GM19328 (cell line): ENCODE measurements around the gene UFSP2.

ENCODE experiments used
- ATAC-seq: cut with Tn5 transposase; IDR thresholded peaks from one replicate; pipeline ENCODE4 v1.9.1; 2021; ENCODE audit warnings: mild to moderate bottlenecking, moderate library complexity; ENCODE audit not compliant: unreplicated experiment

Gene UFSP2, protein sequence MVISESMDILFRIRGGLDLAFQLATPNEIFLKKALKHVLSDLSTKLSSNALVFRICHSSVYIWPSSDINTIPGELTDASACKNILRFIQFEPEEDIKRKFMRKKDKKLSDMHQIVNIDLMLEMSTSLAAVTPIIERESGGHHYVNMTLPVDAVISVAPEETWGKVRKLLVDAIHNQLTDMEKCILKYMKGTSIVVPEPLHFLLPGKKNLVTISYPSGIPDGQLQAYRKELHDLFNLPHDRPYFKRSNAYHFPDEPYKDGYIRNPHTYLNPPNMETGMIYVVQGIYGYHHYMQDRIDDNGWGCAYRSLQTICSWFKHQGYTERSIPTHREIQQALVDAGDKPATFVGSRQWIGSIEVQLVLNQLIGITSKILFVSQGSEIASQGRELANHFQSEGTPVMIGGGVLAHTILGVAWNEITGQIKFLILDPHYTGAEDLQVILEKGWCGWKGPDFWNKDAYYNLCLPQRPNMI

DNA sequence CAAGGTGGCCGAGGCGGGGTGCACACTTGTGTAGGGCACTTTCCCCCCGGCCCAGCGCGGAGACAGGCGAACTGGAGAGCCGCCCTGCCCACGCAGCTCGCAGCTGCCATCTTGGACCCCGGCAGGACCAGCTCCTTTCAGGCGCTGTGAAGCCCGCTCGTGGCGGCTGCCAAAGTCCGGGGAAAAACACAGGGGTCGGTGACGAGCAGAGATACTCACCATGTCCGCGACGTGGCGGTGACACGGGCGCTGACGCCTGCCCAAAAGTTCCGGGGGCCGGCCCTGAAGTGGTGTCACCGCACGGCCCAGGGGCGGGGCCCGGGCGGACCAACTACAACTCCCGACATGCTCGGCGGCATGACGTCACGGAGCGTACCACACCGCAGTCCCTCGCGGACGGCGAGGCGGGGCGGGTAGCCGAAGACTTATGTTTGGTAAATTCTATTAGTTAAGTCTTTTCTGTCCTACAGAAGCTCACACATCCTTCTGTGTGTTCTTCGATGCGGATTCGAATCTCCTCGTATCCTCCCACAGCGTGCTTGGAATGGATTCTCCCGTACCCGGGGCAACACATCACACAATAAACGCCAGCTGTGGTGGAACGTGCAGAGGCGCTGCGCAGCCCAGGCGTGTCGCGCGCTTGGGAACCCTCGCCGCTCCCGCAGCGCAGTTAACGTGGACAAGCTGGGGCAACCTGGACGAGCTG, at the start of gene UFSP2:
UFSP2 (minus strand) TSS at position 318 of the 706 bp plus-strand sequence; CDS start at position 222, 96 bp downstream.
- peak; percentile 91 for ATAC-seq

DNA sequence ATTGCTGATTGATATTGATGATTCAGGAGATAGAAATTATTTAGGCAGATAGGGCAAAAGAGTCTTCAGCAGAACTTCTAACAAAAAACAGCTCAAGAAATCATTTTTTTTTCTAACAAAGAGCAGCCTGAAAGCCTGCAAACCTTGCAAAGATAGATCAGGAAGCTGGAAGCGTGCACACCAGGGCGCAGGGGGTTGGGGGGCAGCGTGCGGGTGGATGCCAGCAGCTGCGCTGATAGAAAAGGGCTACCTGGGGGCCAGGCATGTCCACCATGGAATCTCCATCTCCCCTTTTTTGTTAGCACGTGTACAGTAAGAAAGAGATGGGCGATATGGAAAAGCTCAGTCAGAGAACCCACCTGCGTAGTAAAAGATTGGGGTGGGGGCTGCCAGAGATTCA, 47.5 kb upstream of the UFSP2 start:
- ATAC-seq = no peak

DNA sequence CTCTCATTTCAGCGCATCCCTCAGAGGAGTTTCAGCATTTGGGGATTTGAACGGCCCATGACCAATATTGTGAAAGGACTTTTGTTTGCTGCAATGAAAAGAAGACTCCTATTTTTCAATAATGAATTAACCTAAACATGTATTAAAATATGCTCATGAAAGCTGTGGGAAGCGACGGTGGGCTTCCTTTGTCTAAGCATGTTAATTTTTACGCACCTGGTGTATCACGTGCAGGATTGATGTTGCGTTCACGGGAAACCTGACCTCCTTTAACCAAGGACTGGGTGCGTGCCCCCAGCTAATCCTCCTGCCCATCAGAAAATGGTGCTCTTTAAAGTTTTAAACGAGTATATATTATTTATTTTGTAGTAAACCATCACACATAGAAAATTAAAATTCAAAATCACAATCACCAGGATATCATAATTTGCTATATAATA, 46.4 kb upstream of the UFSP2 start:
- no peak for ATAC-seq

DNA sequence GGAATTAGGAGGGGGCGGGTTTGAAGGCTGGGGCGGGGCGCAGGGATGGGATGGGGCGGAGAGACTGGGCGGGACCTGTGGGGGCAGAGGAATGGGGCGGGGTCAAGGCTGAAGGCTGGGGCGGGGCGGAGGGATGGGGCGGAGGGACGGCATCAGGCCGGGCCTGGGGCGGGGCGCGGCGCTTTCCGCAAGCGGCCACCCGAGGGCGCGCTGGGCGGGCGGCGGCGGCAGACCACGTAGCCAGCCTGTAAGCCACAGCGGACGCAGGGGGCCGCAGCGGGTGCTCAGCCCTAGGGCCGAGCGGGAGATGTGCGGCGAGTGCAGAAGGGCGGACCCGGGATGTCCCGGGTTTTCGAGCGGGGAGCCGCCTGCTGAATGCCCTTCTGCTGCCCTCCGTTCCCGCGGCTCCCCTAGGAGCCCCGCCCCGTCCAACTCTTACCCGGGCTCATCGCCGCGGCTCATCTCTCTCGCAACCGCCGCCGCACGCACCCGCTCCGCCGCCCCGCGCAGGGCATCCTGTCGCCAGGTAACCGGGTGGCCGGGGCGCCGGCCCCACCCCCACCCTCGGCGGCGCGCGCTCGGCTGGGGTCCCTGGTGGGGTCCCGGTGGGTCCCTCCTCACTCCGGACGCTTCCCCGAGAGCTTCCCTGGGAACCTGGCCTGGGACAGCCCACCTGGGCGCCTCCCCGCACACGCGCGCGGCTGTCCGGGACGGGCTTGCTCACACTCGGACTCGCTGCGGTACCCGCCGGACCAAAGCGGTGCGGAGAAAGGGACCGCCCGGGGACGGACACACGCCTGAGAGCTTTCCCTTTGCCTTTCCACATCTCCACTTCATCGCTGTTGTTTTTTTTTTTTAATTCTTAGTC, 45.7 kb upstream of the UFSP2 start, which contains the start of gene CCDC110:
CCDC110 (minus strand) TSS at position 499 of the 868 bp plus-strand sequence; CDS start at position 449, 50 bp downstream.
- peak; percentile 92 for ATAC-seq

DNA sequence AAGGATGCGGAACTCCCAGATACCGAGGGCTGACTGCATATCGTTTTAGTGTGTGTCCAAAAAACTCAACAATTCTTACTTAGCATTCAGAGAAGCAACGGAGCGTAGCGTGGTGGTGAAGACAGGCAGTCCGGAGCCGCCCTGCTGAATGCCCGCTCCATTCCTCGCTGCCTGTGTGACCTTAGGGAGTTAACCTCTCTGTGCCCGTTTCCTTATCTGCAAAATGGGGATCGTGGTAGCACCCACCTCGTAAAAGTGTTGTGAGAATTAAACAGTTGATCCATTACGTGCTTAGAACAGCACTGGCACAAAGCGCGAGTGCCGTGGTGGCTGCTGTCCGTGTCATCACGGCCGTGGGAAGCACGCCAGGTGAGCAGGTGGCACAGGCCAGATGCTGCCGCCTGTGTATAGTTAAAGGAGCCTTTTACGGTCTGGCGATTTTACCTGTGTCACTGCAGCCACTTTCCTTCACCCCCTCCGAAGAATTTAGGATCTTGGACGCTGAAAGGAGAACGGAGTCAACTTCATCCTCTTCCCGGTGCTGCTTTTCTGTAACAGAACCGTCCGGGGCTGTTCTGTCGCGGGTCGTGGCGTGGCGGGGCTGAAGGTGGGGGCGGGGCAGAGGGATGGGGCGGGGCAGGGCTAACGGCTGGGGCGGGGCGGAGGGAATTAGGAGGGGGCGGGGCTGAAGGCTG, 44.9 kb upstream of the UFSP2 start:
- ATAC-seq = no peak

DNA sequence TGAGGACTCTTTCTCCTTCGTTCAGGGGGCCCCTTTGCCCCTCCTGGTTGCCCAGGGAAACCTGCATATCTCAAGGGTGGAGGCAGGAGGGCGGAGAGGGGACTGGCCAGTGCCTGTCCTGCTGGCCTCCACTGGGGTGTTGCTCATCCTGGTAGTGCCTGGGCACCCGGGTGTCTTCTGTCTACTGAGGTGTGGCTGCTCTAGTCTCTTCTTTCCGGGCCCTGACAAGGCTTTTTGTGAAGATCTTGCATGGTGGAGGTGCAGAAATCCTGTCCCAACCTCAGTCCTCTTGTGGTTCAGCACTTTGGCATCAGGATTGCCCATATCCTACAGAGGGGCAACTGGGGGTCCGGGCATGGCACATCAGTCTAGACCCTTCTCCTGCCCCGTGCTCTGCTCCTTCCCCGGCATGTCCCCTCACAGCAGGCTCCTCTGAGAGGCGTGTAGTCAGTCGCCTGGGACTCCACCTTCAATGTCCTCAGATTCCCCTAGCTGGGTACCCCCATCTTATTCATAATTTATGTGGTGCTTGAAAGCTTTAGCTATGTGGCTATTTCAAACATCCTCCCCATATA, 43.9 kb upstream of the UFSP2 start:
- ATAC-seq = no peak

DNA sequence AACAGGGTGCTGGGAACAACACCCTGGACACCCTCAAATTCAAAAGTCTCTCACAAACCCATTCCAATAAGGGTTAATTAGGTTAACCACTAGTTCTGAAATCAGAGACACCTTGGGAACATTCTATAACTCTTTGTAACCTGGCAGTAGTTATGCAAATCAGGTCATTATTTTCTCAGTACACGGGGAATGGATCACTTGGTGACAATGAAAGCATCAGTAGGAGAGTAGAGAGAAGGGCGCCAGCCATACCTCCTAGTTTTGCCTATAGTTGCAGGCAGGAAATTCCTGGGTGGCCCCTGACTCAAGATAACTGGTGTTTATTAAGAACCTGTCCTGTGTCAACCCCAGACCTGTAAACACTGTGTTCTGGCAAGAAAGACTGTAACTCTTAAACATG, 43.2 kb upstream of the UFSP2 start:
- ATAC-seq = no peak

DNA sequence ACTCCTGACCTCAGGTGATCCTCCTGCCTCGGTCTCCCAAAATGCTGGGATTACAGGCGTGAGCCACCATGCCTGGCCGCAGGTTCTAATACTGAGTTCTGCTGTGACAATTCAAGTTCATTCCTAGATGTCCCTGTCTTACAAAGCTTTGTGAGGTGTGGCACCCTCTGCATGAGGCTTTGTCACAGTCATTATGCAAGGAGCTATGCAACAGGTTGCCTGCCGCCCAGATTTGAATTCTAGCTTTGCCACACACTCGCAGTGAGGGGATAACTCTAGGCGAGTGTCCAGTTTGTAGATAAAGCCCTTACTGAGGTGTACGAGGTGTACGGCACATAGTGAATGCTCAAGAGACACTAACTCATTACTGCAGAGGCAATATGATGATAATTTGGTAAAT, 42.2 kb upstream of the UFSP2 start:
- ATAC-seq = no peak

DNA sequence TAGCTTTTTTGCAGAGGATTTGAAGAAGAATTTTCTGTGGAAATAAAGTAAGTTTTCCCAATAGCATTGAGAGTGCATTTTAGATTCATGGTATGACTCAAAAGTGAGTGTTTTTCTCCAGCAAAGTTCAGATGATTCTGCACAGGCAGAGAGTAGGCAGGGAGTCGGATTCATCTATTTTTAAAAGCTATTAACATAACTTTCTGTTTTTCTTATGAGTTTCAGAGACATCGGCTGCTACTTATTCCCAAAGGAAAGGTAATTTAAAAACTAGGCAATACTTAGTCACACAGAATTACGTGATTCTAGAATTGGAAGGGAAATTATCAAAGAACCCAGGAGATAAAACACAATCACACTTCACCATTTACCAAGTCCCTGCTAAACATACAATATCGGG, 41.3 kb upstream of the UFSP2 start:
- no peak for ATAC-seq

DNA sequence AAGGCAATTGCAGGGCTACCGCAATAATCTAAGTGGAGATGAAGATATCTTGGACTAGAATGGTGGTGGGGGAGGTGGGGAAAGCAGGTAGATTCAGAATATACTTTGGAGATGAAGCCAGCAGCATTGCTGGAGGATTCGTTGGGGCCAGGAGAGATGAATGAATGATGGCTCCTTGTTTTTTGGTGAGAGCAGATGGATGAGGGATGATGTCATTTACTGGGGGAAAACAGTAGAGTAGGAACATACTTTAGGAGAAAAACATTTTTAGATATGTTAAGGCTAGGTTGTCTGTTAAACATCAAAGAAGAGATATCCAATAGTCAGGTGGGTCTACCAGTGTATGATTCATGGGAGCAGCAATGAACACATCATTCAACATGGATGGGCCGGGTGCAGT, 39.9 kb upstream of the UFSP2 start:
- ATAC-seq = no peak

DNA sequence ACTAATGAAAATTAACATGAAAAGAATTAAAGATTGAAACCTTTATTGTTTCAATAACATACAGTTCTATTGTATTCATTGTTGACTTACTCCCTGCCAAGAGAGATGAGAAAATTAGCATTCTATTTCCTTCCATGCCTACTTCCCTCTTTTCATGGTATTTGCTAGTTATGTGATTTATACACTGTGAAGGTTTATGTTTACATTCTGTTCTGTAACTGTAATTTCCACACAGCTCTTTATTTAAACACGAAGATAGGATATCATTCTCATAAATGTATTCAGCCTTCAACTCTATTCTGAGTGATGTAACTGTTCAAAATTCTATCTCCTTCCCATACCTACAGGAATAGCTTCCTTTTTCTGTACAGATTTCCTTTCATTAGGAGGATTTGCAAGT, 39.1 kb upstream of the UFSP2 start:
- ATAC-seq = no peak

DNA sequence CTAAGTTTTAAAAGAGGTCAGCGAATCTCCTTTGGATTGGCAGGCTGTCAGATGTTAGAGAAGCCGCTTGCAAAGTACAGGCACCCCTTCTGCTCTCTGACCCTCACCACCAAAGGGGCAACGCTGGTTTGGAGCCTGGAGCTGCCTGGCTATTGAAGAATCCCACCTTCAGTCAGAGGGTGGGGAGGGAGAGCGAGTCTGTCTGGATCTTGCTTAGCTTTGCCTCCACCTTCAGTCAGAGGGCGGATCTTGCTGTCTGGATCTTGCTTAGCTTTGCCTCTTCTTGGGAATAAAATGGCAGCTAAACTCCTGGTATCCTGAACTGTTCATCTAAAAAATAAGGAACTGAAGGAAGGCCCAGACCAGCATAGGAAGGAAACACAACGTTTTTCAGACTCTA, 38.4 kb upstream of the UFSP2 start:
- ATAC-seq = no peak

DNA sequence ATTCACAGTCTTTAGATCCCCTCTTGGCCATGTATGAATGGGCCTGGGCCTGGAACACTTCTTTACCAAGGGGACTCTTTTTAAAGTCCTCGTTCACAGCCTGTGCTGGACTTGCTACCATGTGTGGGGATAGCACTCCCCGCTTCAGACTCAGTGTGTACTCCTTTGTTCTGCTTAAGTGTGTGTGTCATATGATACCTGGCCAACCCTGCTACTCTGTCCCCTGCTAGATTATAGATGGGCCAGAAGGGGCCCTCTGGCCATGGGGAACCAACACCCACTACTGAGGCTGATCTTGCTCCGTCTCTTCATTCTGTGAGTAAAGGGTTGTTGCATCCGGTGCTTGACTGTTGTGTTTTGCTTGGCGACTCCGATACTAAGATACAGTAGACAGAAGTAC, 37.8 kb upstream of the UFSP2 start:
- ATAC-seq = no peak

DNA sequence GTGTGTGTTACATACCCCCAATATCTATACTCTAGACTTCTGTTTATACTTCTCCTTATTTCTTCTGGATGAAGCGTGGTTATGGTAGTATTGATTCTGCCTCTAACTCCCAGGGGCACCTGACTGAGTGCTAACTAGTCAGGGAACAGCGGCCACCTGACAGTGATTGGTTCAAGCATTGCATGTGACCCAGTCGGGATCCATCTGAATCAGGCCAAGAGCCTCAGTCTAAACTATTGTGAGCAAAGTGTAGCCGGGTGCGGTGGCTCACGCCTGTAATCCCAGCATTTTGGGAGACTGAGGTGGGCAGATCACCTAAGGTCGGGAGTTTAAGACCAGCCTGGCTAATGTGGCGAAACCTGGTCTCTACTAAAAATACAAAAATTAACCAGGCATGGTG, 35.8 kb upstream of the UFSP2 start:
- no peak for ATAC-seq

DNA sequence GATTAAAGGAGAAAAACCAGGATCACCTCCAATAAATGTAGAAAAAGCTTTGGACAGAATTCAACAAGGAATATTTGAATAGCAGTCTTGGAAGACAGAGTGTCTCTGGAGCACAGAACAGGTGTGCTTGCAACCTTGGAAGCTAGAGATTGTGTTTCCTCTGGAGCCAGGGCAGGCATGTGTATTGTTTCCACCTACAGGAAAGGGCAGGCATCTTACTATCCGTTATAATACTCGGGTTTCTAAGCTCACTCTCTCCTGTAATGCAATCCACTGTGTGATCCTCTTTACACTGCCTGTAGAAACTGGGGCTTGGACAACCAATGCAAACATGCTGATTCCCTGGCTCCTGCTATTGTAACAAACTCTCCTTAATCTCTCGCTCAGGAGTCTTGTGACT, 31.4 kb upstream of the UFSP2 start:
- ATAC-seq = no peak

DNA sequence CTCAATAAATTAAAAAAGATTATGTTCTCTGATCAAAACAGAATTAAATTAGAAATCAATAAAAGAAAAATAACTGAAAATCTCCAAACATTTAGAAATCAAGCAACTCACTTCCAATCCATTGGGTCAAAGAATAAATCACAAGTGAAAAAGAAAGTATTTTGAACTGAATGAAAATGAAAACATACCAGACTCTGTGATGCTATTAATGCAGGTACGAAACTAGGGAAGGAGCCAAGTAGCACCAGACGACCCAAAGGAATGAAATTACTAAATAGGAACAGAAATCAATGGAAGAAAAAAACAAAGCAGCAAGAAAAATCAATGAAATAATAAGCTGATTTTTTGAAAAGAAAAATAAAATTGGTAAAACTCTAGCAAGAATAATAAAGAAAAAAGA, 30.4 kb upstream of the UFSP2 start:
- no peak for ATAC-seq

DNA sequence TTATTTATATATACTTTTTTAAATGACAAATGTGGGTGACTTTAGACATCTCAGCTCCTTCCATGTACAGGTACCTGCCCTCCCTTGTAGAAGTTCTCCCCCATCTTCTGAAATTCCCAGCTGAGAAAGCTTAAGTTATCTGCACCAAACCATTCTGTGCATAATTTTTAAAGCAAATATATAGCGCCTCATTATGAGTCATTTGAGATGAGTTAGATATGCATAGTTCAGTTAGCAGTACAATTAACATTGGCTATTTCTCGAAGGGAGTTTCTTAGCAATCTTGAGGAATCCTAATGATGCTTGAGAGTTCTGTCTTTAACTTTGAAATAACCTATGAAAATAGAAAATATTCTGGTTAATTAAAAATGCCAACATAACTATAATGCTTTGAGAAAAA, 19.4 kb upstream of the UFSP2 start:
- ATAC-seq = no peak

DNA sequence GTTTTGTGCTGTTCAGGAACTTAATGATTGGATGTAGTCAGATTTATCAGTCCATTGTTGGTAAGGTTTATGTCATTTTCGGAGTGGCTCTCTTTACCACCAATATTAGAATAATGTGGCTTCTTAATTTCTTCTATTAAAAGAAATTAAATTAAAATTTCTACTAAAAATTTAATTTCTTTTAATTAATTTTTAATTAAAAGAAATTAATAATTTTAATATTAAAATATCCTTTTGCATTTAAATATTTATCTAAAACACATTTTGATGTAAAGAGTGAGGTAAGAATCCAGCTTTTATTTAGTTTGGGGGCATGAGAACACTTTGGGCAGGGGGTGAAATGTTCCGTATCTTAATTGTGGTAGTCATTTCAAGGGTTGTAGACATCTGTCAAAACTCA, 15.7 kb upstream of the UFSP2 start:
- ATAC-seq = no peak

DNA sequence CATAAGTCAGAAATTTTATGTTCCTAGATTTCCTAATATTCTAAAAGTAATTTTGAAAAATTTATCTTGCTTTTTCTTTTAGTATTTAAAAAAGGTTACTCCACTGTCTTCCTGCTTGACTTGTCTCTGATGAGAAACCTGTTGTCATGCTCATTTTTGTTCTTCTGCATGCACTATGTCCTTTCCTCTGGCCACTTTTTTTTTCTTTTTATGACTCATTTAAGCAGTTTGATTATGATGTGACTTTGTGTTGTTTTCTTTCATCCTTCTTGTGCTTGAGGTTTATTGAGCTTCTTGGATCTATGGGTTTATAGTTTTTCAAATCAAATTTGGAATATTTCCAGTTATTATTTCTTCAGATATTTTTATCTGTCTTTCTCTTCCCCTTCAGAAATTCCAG, 12.0 kb upstream of the UFSP2 start:
- ATAC-seq = no peak

DNA sequence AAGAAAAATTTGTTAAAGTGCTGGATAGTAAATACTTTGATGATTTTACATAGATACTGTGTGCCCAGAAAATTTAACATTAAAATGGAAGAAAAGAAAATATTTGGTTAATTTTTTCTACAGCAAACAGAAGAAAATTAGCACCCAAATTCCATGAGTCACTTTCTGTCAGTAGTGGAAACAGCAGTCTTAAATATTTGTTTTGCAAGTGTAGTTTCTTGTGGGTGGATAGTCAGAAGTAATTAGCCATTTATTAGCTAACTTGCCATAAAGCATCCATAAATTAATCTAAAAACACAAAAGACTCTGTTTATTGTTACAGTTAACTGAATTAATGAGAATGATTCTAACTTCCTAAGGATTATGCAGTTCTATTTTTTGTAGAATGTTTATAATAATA, 9.7 kb upstream of the UFSP2 start:
- no peak for ATAC-seq
